DMS53 treated with DMSO at 0.1 percent for 48 hours (cell line): ENCODE measurements around the gene CD209.

Experiments
- DNase-seq: peaks from one replicate; lab custom pipeline; 2025; ENCODE audit not compliant: unreplicated experiment; lab: John Stamatoyannopoulos, UW

Gene CD209

GRCh38 chr19:7709932-7710460 is 37.3 kb downstream of the CD209 start:
- DNase-seq = no peak

GRCh38 chr19:7706955-7707456 is 40.3 kb downstream of the CD209 start:
- DNase-seq = no peak

GRCh38 chr19:7706188-7706954 is 41.0 kb downstream of the CD209 start:
- DNase-seq = no peak

GRCh38 chr19:7705387-7706187 is 41.7 kb downstream of the CD209 start:
- no peak for DNase-seq

GRCh38 chr19:7704280-7705060 is 42.9 kb downstream of the CD209 start:
- DNase-seq = no peak

- no peak for DNase-seq
Observed at GRCh38 chr19:7703332-7703731, 44.0 kb downstream of the CD209 start.

GRCh38 chr19:7701654-7702457 is 45.5 kb downstream of the CD209 start, which contains the start of gene FCER2:
Gene FCER2 (minus strand): TSS chr19:7702131. CDS start chr19:7699760, 2,371 bp downstream.
- no peak for DNase-seq

GRCh38 chr19:7701049-7701653 is 46.2 kb downstream of the CD209 start:
- DNase-seq = no peak

GRCh38 chr19:7699417-7700401 is 47.6 kb downstream of the CD209 start:
- DNase-seq = no peak

GRCh38 chr19:7699003-7699402 is 48.3 kb downstream of the CD209 start:
- DNase-seq = no peak

- no peak for DNase-seq
Observed at GRCh38 chr19:7698583-7698982, 48.8 kb downstream of the CD209 start.

GRCh38 chr19:7697721-7698287 is 49.5 kb downstream of the CD209 start:
- no peak for DNase-seq

- no peak for DNase-seq
Observed at GRCh38 chr19:7694499-7694898, 52.8 kb downstream of the CD209 start.

- DNase-seq = no peak
Observed at GRCh38 chr19:7692417-7693088, 54.8 kb downstream of the CD209 start.

GRCh38 chr19:7691497-7691896 is 55.8 kb downstream of the CD209 start:
- DNase-seq = no peak

GRCh38 chr19:7690779-7691258 is 56.5 kb downstream of the CD209 start:
- DNase-seq = no peak
